WTC11 (cell line): ENCODE results near the gene CYB561D1. TPM values are rescaled to one million over a fixed set of nuclear protein-coding genes. Genes with fewer than 3 reads are reported as not detected.

Source experiments
- ATAC-seq: fragments of 200-7000 bp; cut with Tn5 transposase; 2 replicates; pipeline ENCODE4 v1.10.0; 2021; ENCODE audit warnings: mild to moderate bottlenecking, moderate library complexity
- CTCF ChIA-PET: fragments of 300-600 bp; sonication (Branson Sonifier 250); formaldehyde crosslinking; loops from one replicate; lab custom pipeline; 2021; ENCODE audit warnings: antibody characterized with exemption; lab: Charles Lee
- POLR2A ChIA-PET: fragments of 350-600 bp; sonication (Branson Sonifier 250); formaldehyde crosslinking; loops from one replicate; lab custom pipeline; 2021; ENCODE audit warnings: antibody characterized with exemption; lab: Charles Lee
- DNase-seq: peaks from one replicate; pipeline ENCODE4 v3.0.0; 2021; ENCODE audit warnings: low spot score
- H3K27ac Mint-ChIP-seq: 2 replicates; pipeline ENCODE4 v1.8.0; 2021; ENCODE audit warnings: mixed read lengths
- H3K27me3 Mint-ChIP-seq: 2 replicates; pipeline ENCODE4 v1.8.0; 2021; ENCODE audit warnings: low read depth, mild to moderate bottlenecking, moderate library complexity, mixed read lengths
- H3K36me3 Mint-ChIP-seq: 2 replicates; pipeline ENCODE4 v1.8.0; 2021; ENCODE audit warnings: mixed read lengths
- H3K4me1 Mint-ChIP-seq: 2 replicates; pipeline ENCODE4 v1.8.0; 2022; ENCODE audit warnings: mixed read lengths
- H3K4me3 Mint-ChIP-seq: 2 replicates; pipeline ENCODE4 v1.8.0; 2021; ENCODE audit warnings: mild to moderate bottlenecking, moderate library complexity, mixed read lengths
- H3K9me3 Mint-ChIP-seq: 2 replicates; pipeline ENCODE4 v1.8.0; 2021; ENCODE audit warnings: mixed read lengths
- ATF1 ChIP-seq: sonication (generic); formaldehyde crosslinking; IDR thresholded peaks from 2 replicates; pipeline ENCODE4 v1.8.1; 2023; ENCODE audit warnings: mild to moderate bottlenecking, moderate library complexity, missing genetic modification reagents
- CBFB ChIP-seq: sonication (generic); formaldehyde crosslinking; IDR thresholded peaks from 2 replicates; pipeline ENCODE4 v1.8.1; 2022; ENCODE audit warnings: mild to moderate bottlenecking, low read depth, missing genetic modification reagents
- ELF4 ChIP-seq: sonication (generic); formaldehyde crosslinking; IDR thresholded peaks from 2 replicates; pipeline ENCODE4 v1.8.1; 2022; ENCODE audit warnings: low read depth, mild to moderate bottlenecking, moderate library complexity, missing genetic modification reagents
- EMX1 ChIP-seq: fragments of 250-450 bp; sonication (Bioruptor Pico); IDR thresholded peaks from 2 replicates; pipeline ENCODE4 v1.8.0; 2021; ENCODE audit warnings: mild to moderate bottlenecking
- GABPB1 ChIP-seq: sonication (generic); formaldehyde crosslinking; IDR thresholded peaks from 2 replicates; pipeline ENCODE4 v1.8.1; 2023; ENCODE audit warnings: mild to moderate bottlenecking, missing genetic modification reagents
- GRHL2 ChIP-seq: fragments of 250-450 bp; sonication (Bioruptor Pico); IDR thresholded peaks from 2 replicates; pipeline ENCODE4 v1.8.0; 2022; ENCODE audit warnings: mild to moderate bottlenecking, moderate library complexity; ENCODE audit not compliant: insufficient replicate concordance, severe bottlenecking
- MLX ChIP-seq: sonication (generic); formaldehyde crosslinking; IDR thresholded peaks from 2 replicates; pipeline ENCODE4 v1.8.1; 2023; ENCODE audit warnings: mild to moderate bottlenecking, missing genetic modification reagents, moderate library complexity
- MXD4 ChIP-seq: fragments of 250-450 bp; sonication (Bioruptor Pico); IDR thresholded peaks from 2 replicates; pipeline ENCODE4 v1.8.0; 2021; ENCODE audit warnings: mild to moderate bottlenecking, moderate library complexity, borderline replicate concordance
- MYBL2 ChIP-seq: sonication (generic); formaldehyde crosslinking; IDR thresholded peaks from 2 replicates; pipeline ENCODE4 v1.8.1; 2023; ENCODE audit warnings: mild to moderate bottlenecking, moderate library complexity, missing genetic modification reagents
- NFE2L1 ChIP-seq: sonication (generic); formaldehyde crosslinking; IDR thresholded peaks from 2 replicates; pipeline ENCODE4 v1.8.1; 2023; ENCODE audit warnings: missing genetic modification reagents
- STAT6 ChIP-seq: sonication (generic); formaldehyde crosslinking; conservative IDR thresholded peaks from 2 replicates; pipeline ENCODE4 v1.8.1; 2023; ENCODE audit warnings: mild to moderate bottlenecking, low read depth, missing genetic modification reagents, moderate library complexity
- TEAD4 ChIP-seq: sonication (generic); formaldehyde crosslinking; IDR thresholded peaks from 2 replicates; pipeline ENCODE4 v1.8.0; 2022; ENCODE audit warnings: mild to moderate bottlenecking, missing genetic modification reagents
- USF1 ChIP-seq: sonication (generic); formaldehyde crosslinking; IDR thresholded peaks from 2 replicates; pipeline ENCODE4 v1.8.0; 2022; ENCODE audit warnings: mild to moderate bottlenecking, missing genetic modification reagents
- ZNF281 ChIP-seq: sonication (generic); formaldehyde crosslinking; IDR thresholded peaks from 2 replicates; pipeline ENCODE4 v1.8.0; 2023; ENCODE audit warnings: mild to moderate bottlenecking, missing genetic modification reagents
- total RNA-seq: library from RNA; stranded (reverse); gene quantifications from 3 replicates; pipeline ENCODE4 v1.2.3, GENCODE V29; 2021
- TF ChIP-seq, protein P1 (sequence below): fragments of 250-450 bp; sonication (Bioruptor Pico); IDR thresholded peaks from 2 replicates; pipeline ENCODE4 v1.9.0; 2021; ENCODE audit warnings: moderate library complexity, mild to moderate bottlenecking, inconsistent platforms, borderline replicate concordance
- TF ChIP-seq, protein P2 (sequence below): sonication (generic); formaldehyde crosslinking; IDR thresholded peaks from 2 replicates; pipeline ENCODE4 v1.8.1; 2022; ENCODE audit warnings: mild to moderate bottlenecking, moderate library complexity, missing genetic modification reagents
- TF ChIP-seq, protein P3 (sequence below): sonication (generic); formaldehyde crosslinking; IDR thresholded peaks from 2 replicates; pipeline ENCODE4 v1.8.0; 2022; ENCODE audit warnings: missing genetic modification reagents

The CYB561D1 gene
- total RNA-seq, 1 experiment from 2014 or later, result 6.7 TPM

DNA sequence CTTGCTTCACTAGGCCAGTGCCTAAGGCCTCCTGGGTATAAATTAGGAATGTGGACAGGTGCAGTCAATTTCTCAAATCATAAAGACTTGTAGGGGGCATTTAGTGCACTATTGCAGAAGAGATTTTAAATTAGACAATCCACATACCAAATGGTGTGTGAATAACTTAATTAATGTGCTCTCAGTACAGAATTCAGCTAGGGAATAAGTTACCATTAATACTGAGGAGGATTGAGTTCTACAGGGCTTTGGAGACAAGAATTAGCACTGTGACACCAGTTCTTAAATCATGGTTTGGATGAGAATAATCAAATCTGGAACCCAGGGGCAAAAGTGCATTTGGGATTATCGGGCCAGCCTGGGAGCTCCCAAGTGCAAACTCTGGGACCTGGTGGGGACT lies 25.8 kb upstream of the CYB561D1 start (continued):
- no peak for TF ChIP-seq STAT6 (CRISPR knock-in tag)
- TF ChIP-seq, protein P1, sequence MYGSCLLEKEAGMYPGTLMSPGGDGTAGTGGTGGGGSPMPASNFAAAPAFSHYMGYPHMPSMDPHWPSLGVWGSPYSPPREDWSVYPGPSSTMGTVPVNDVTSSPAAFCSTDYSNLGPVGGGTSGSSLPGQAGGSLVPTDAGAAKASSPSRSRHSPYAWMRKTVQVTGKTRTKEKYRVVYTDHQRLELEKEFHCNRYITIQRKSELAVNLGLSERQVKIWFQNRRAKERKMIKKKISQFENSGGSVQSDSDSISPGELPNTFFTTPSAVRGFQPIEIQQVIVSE (CRISPR knock-in tag), result no peak
- no peak for TF ChIP-seq ELF4 (CRISPR knock-in tag)
- no peak for TF ChIP-seq TEAD4 (CRISPR knock-in tag)

DNA sequence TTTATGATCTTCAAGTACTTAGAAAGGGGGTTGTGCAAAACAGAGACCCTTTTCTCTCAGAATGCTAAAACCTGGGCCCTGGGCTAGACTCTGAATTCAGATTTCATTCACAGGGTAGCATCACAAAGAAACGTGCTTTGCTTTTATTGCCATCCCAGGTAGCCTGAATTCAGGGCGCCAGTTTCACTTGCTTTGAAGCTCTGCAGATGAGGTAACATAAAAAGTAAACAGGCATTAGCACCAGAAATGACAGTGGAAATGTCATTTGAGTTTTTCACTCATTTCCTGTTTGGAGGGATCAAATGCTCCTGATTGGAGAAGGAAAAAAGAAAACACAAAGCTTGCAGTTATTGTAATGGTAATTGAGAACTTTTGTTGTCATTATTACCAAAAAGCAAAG lies 25.0 kb upstream of the CYB561D1 start:
- Mint-ChIP-seq H3K9me3 (no peaks in the 10 kb centered on the region), H3K4me3 (no peak overlapping the region), H3K4me1 (peaks cover 25% of the 10 kb centered on the region), H3K27ac (no peak overlapping the region), H3K36me3 (no peaks in the 10 kb centered on the region), H3K27me3 (peaks cover 57% of the 10 kb centered on the region)
- no peak for TF ChIP-seq GRHL2
- TF ChIP-seq MYBL2 (CRISPR knock-in tag), result no peak
- no peak for TF ChIP-seq ELF4 (CRISPR knock-in tag)
- TF ChIP-seq, protein P2, sequence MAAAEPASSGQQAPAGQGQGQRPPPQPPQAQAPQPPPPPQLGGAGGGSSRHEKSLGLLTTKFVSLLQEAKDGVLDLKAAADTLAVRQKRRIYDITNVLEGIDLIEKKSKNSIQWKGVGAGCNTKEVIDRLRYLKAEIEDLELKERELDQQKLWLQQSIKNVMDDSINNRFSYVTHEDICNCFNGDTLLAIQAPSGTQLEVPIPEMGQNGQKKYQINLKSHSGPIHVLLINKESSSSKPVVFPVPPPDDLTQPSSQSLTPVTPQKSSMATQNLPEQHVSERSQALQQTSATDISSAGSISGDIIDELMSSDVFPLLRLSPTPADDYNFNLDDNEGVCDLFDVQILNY (CRISPR knock-in tag), result no peak
- TF ChIP-seq, protein P3, sequence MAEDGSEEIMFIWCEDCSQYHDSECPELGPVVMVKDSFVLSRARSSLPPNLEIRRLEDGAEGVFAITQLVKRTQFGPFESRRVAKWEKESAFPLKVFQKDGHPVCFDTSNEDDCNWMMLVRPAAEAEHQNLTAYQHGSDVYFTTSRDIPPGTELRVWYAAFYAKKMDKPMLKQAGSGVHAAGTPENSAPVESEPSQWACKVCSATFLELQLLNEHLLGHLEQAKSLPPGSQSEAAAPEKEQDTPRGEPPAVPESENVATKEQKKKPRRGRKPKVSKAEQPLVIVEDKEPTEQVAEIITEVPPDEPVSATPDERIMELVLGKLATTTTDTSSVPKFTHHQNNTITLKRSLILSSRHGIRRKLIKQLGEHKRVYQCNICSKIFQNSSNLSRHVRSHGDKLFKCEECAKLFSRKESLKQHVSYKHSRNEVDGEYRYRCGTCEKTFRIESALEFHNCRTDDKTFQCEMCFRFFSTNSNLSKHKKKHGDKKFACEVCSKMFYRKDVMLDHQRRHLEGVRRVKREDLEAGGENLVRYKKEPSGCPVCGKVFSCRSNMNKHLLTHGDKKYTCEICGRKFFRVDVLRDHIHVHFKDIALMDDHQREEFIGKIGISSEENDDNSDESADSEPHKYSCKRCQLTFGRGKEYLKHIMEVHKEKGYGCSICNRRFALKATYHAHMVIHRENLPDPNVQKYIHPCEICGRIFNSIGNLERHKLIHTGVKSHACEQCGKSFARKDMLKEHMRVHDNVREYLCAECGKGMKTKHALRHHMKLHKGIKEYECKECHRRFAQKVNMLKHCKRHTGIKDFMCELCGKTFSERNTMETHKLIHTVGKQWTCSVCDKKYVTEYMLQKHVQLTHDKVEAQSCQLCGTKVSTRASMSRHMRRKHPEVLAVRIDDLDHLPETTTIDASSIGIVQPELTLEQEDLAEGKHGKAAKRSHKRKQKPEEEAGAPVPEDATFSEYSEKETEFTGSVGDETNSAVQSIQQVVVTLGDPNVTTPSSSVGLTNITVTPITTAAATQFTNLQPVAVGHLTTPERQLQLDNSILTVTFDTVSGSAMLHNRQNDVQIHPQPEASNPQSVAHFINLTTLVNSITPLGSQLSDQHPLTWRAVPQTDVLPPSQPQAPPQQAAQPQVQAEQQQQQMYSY (CRISPR knock-in tag), result no peak
- ChIA-PET CTCF (interaction anchor here (1.0 to 2.9 kb wide), 6 partner anchors 10 to 356 kb away, joined by 3 to 10 read pairs (median 8); partner anchors contain the start of genes ATXN7L2 and CYB561D1), POLR2A (interaction anchor here (0.7 kb wide), 1 partner anchor 314 kb away, joined by 4 read pairs; no protein-coding TSS in a partner anchor)
- no peak for DNase-seq
- no peak for ATAC-seq

- no peak overlapping the region for H3K27ac Mint-ChIP-seq
- H3K9me3 Mint-ChIP-seq, result no peaks in the 10 kb centered on the region
- CTCF ChIA-PET, result interaction anchor here (1.0 to 2.9 kb wide), 5 partner anchors 13 to 357 kb away, joined by 3 to 10 read pairs (median 7); partner anchors contain the start of genes ATXN7L2 and CYB561D1
- no peak for DNase-seq
- H3K36me3 Mint-ChIP-seq, result no peaks in the 10 kb centered on the region
- no peak overlapping the region for H3K4me3 Mint-ChIP-seq
- peaks cover 44% of the 10 kb centered on the region for H3K27me3 Mint-ChIP-seq
- H3K4me1 Mint-ChIP-seq, result peaks cover 25% of the 10 kb centered on the region
- no peak for ATAC-seq
- POLR2A ChIA-PET, result no interaction called here
- no peak for TF ChIP-seq ZNF281
- no peak for TF ChIP-seq EMX1 (CRISPR knock-in tag)
- no peak for TF ChIP-seq CBFB (CRISPR knock-in tag)
- TF ChIP-seq GABPB1 (CRISPR knock-in tag), result no peak
- TF ChIP-seq ATF1 (CRISPR knock-in tag), result no peak
- no peak for TF ChIP-seq MXD4 (CRISPR knock-in tag)
- TF ChIP-seq USF1, result no peak
- TF ChIP-seq MLX (CRISPR knock-in tag), result no peak
- no peak for TF ChIP-seq NFE2L1 (CRISPR knock-in tag)
- no peak for TF ChIP-seq STAT6 (CRISPR knock-in tag)
Observed at GRCh38 chr1:109470245-109470644, 23.6 kb upstream of the CYB561D1 start.
